MM.1S (cell line): ENCODE results near the gene RALA.

Experiments
- DNase-seq: peaks from one replicate; pipeline ENCODE4 v3.0.0-alpha.2; 2015
- H2AFZ ChIP-seq: fragments of 300-600 bp; sonication (generic); 2 replicates; pipeline ENCODE4 v1.6.0; 2016; ENCODE audit warnings: antibody characterized with exemption, low read length
- H3F3A ChIP-seq: fragments of 300-600 bp; sonication (generic); 2 replicates; pipeline ENCODE4 v1.6.1; 2016; ENCODE audit warnings: mild to moderate bottlenecking, antibody characterized with exemption, low read length, moderate library complexity, mixed read lengths; ENCODE audit not compliant: insufficient read depth
- H3K27ac ChIP-seq: fragments of 300-600 bp; sonication (generic); 2 replicates; pipeline ENCODE4 v1.5.1; 2016; ENCODE audit warnings: mild to moderate bottlenecking, low read length
- H3K27me3 ChIP-seq: fragments of 300-600 bp; sonication (generic); replicated peaks from 2 replicates; pipeline ENCODE4 v1.6.0; 2016; ENCODE audit warnings: low read length; ENCODE audit not compliant: insufficient read depth
- H3K36me3 ChIP-seq: fragments of 300-600 bp; sonication (generic); replicated peaks from 2 replicates; pipeline ENCODE4 v1.6.1; 2016; ENCODE audit warnings: mild to moderate bottlenecking, low read length, mixed read lengths; ENCODE audit not compliant: insufficient read depth
- H3K4me1 ChIP-seq: fragments of 300-600 bp; sonication (generic); 2 replicates; pipeline ENCODE4 v1.6.1; 2016; ENCODE audit warnings: low read length, mixed read lengths
- H3K4me2 ChIP-seq: fragments of 300-600 bp; sonication (generic); 2 replicates; pipeline ENCODE4 v1.6.0; 2016; ENCODE audit warnings: low read depth, low read length
- H3K4me3 ChIP-seq: fragments of 300-600 bp; sonication (generic); 2 replicates; pipeline ENCODE4 v1.5.1; 2016; ENCODE audit warnings: low read length, mixed read lengths
- H3K79me2 ChIP-seq: fragments of 300-600 bp; sonication (generic); 2 replicates; pipeline ENCODE4 v1.6.1; 2016; ENCODE audit warnings: mixed run types, low read length, mixed read lengths
- H3K9ac ChIP-seq: fragments of 300-600 bp; sonication (generic); 2 replicates; pipeline ENCODE4 v1.6.1; 2016; ENCODE audit warnings: low read length, mixed read lengths
- H3K9me2 ChIP-seq: fragments of 300-600 bp; sonication (generic); replicated peaks from 2 replicates; pipeline ENCODE4 v1.6.1; 2016; ENCODE audit warnings: mild to moderate bottlenecking, low read length, mixed read lengths; ENCODE audit not compliant: insufficient read depth
- H3K9me3 ChIP-seq: fragments of 300-600 bp; sonication (generic); replicated peaks from 2 replicates; pipeline ENCODE4 v1.6.1; 2016; ENCODE audit warnings: mild to moderate bottlenecking, low read length, mixed read lengths; ENCODE audit not compliant: insufficient read depth
- H4K20me1 ChIP-seq: fragments of 300-600 bp; sonication (generic); 2 replicates; pipeline ENCODE4 v1.6.1; 2016; ENCODE audit warnings: mild to moderate bottlenecking, low read length, moderate library complexity, mixed read lengths; ENCODE audit not compliant: insufficient read depth
- CTCF ChIP-seq: fragments of 300-600 bp; sonication (generic); IDR thresholded peaks from 2 replicates; pipeline ENCODE4 v1.5.1; 2016; ENCODE audit warnings: antibody characterized with exemption, low read length, mixed read lengths
- EZH2 ChIP-seq: fragments of 300-600 bp; sonication (generic); optimal IDR thresholded peaks from 2 replicates; pipeline ENCODE3; 2017; ENCODE audit warnings: low read depth, mild to moderate bottlenecking, antibody characterized with exemption, low read length, mixed read lengths
- EZH2phosphoT487 ChIP-seq: fragments of 300-600 bp; sonication (generic); IDR thresholded peaks from 2 replicates; pipeline ENCODE4 v1.6.1; 2018; ENCODE audit warnings: antibody characterized with exemption, low read length

The RALA gene

GRCh38 chr7:39603924-39604323 lies 19.4 kb upstream of the RALA start:
- Histone ChIP-seq H3K27ac (no peak overlapping the region), H2AFZ (no peak overlapping the region), H3K4me2 (no peak overlapping the region), H3K79me2 (no peaks in the 10 kb centered on the region), H3F3A (no peaks in the 10 kb centered on the region), H3K27me3 (no peaks in the 10 kb centered on the region), H3K4me3 (no peak overlapping the region), H3K4me1 (no peaks in the 10 kb centered on the region), H4K20me1 (no peaks in the 10 kb centered on the region), H3K36me3 (no peaks in the 10 kb centered on the region), H3K9me3 (no peaks in the 10 kb centered on the region), H3K9ac (no peak overlapping the region), H3K9me2 (no peaks in the 10 kb centered on the region)
- TF ChIP-seq EZH2phosphoT487, result no peak
- no peak for TF ChIP-seq EZH2
- TF ChIP-seq CTCF, result no peak
- DNase-seq, result no peak

GRCh38 chr7:39605087-39605486 lies 18.3 kb upstream of the RALA start:
- H3K4me1 ChIP-seq, result no peaks in the 10 kb centered on the region
- H3K4me2 ChIP-seq, result no peak overlapping the region
- H3K9ac ChIP-seq, result no peak overlapping the region
- H3K27me3 ChIP-seq, result no peaks in the 10 kb centered on the region
- no peaks in the 10 kb centered on the region for H4K20me1 ChIP-seq
- H3K9me3 ChIP-seq, result no peaks in the 10 kb centered on the region
- no peaks in the 10 kb centered on the region for H3K9me2 ChIP-seq
- no peak overlapping the region for H2AFZ ChIP-seq
- no peaks in the 10 kb centered on the region for H3F3A ChIP-seq
- H3K36me3 ChIP-seq, result no peaks in the 10 kb centered on the region
- H3K4me3 ChIP-seq, result no peak overlapping the region
- TF ChIP-seq EZH2, result no peak
- TF ChIP-seq EZH2phosphoT487, result no peak
- TF ChIP-seq CTCF, result no peak
- no peak overlapping the region for H3K27ac ChIP-seq
- no peak for DNase-seq
- no peaks in the 10 kb centered on the region for H3K79me2 ChIP-seq

GRCh38 chr7:39606352-39606751 lies 17.0 kb upstream of the RALA start:
- Histone ChIP-seq H3K9me2 (no peaks in the 10 kb centered on the region), H3F3A (no peaks in the 10 kb centered on the region), H3K9ac (no peak overlapping the region), H3K79me2 (no peaks in the 10 kb centered on the region), H3K4me3 (no peak overlapping the region), H3K4me1 (no peaks in the 10 kb centered on the region), H3K4me2 (no peak overlapping the region), H3K9me3 (no peaks in the 10 kb centered on the region), H3K27me3 (no peaks in the 10 kb centered on the region), H3K36me3 (no peaks in the 10 kb centered on the region), H2AFZ (no peak overlapping the region), H4K20me1 (no peaks in the 10 kb centered on the region), H3K27ac (no peak overlapping the region)
- TF ChIP-seq CTCF (no peak), EZH2 (no peak), EZH2phosphoT487 (no peak)
- DNase-seq, result no peak
